HG03039 (cell line): ENCODE measurements around the gene CD74.
A peak's percentile ranks its signal among the peaks of the same experiment; 100 is the strongest.
"Not testable (repeated sequence)": the region's sequence is repeated elsewhere in the genome, so short reads cannot be mapped to it uniquely, and the experiment has no call there.

Experiments used
- ATAC-seq: cut with Tn5 transposase; IDR thresholded peaks from one replicate; pipeline ENCODE4 v1.9.1; 2021; ENCODE audit warnings: mild to moderate bottlenecking, moderate library complexity; ENCODE audit not compliant: unreplicated experiment

Gene CD74

DNA sequence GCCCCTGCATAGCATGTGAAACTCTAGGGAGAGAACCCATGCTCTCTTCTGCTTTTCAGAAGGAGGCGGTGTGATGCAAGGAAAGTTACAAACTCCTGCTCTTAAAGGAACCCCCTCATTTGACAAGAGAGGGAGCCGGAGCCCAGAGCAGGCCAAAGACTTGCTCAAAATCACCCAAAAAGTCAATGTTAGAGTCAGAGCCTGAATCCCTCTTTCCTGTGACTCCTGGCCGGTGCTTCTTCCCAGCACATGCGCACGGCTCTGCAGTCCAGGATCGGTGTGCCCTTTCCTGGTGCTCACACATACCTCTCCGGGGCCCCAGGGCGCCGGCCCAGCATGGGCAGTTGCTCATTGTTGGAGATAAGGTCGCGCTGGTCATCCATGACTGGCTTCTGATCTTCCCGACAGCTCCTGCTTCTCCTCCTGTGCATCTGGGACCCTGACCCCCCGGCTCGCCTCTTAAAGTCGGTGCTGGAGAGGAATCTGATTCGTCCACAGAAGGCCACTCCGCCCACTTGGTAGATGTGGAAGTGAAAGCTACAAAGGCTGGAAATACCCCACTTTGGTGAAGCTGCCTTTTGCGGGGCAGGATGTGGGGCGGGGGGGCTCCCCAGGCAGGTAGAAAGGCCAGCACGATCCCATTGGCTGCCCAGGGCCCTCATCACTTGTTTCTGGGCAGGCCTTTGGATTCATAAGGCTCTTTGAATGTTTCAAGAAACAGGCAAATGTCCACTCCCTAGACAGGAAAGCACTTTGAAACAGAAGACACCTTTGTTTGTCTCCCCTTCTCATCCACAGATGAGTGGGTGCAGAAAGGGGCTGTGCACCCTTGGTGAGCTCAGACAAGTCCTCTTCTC is at the start of gene CD74:
Gene CD74, minus strand, starts transcription at position 592 of the 857 bp plus-strand sequence. Its CDS starts 161 bp downstream, at position 431.
- ATAC-seq = peak; percentile 64

DNA sequence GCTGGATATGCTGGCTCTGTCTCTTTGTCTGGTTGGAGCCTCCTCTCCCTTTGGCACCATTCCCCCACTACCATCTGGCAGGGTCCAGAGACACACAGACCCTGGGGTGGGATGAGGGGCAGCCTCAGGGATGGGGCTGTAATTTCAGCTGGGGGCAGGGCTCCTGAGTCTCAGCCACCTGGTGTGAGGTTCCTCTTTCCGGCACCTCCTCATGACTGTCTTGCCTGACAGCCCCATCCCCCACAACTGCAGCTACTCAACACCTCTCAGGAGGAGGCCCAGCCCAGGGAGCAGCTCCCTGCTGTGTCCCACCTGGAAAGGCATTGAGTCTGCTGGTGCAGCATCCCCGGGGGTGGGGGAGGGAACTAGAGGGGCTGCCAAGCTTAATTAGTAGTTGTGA is 48.5 kb upstream of the CD74 start:
- peak; percentile 50 for ATAC-seq

GRCh38 chr5:150460781-150461180 is 48.1 kb upstream of the CD74 start:
- ATAC-seq = no peak

DNA sequence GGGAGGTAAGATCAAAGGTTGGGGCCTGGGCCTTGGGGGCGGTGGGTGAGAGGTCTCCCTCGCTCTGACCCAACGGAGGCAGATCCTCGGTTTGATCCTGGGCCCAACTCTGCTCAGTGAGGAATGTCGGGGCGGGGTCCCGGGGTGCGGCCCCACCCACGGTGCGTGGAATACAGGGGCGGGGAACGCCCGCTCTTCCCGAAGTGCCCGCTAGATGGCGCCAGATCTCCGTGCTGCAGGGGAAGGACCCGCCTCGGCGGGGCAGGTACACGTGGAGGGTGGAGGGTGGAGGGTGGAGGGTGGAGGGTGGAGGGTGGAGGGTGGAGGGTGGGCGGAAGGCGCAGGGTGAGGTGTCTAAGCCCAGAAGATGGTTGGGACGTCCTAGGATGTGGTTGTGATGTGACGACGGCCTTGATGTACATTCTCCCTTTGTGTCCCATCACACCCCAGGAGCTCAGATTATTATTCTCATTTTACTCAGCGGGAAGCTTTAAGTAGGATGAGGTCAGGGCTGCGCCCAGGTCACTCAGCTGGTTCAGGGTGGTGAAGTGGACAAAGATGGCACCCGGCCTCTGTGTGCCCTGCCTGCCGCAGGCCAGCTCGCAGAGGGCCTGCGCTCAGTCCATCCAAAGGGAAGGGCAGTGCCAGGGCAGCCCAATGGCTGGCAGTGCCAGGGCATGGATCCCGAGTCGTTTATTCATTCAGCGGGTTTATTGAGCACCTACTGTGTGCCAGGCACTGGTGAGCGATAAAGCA is 46.3 kb upstream of the CD74 start:
- peak; percentile 77 for ATAC-seq

- ATAC-seq = no peak
These were observed 45.0 kb upstream of the CD74 start for GRCh38 chr5:150457562-150458240.

DNA sequence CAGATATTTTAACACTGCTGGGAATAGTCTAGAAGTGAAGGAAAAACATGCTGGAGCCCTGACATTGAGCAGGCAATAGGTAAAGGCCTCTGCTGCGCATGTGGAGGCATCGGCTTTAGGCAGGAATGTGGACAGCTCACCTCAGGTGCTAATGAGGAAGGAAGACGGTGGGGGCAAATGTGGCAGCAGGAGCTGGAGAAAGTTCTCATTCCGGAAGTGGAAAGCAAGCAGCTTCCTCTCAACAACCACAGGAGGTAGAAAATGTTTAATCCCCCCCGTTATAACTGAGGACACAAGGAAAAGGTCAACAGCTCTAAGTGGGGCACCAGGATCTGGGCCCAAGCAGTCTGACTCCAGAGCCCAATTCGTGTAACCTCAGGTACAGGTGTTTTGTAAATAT is 44.4 kb upstream of the CD74 start:
- ATAC-seq = no peak

- no peak for ATAC-seq
These were observed 42.0 kb upstream of the CD74 start for GRCh38 chr5:150454492-150455229.

DNA sequence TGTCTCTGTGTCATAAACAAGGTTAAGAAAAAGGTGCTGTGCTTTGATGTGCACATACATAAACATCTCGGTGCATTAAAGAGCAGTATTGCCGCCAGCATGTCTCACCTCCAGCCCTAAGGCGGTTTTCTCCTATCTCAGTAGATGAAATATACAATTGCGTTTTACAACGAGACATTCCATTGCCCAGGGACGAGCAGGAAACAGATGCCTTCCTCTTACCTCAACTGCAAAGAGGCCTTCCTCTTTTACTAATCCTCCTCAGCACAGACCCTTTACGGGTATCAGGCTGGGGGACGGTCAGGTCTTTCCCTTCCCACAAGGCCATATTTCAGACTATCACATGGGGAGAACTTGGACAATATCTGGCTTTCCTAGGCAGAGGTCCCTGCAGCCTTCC is 41.3 kb upstream of the CD74 start:
- not testable (repeated sequence) for ATAC-seq

DNA sequence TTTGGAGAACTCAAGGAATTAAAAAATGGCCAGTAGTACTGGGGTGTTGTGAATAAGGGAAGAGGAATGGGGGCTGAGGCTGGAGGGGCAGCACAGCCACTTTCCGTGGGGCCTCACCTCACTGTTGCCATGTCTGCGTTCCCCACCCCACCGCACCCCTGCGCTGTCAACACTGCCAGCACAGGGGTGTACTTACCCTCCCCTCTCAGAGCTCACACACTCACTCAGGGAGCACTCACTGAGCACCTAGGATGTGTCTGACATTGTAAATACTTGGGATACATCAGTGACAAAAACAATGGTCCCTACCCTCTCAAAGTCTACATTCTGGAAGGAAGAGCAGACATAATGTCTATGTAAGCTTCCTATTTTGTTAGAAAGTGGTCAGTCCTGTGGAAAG is 40.2 kb upstream of the CD74 start:
- no peak for ATAC-seq

DNA sequence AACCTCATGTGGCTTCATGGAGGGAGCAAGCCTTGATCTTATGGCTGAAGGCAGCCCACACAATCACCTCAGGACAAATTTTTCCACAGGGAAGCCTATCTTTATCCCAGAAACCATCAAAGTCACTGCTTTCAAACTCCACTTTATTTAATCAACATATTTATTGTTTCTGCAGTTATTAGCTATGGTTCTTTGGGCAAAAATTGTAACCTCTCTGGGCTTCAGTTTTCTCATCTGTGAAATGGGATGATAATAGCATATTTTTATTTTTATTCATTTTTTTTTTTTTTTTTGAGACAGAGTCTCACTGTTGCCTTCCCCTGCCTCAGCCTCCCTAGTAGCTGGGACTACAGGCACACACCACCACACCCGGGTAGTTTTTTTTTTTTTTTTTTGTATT is 38.9 kb upstream of the CD74 start:
- no peak for ATAC-seq

DNA sequence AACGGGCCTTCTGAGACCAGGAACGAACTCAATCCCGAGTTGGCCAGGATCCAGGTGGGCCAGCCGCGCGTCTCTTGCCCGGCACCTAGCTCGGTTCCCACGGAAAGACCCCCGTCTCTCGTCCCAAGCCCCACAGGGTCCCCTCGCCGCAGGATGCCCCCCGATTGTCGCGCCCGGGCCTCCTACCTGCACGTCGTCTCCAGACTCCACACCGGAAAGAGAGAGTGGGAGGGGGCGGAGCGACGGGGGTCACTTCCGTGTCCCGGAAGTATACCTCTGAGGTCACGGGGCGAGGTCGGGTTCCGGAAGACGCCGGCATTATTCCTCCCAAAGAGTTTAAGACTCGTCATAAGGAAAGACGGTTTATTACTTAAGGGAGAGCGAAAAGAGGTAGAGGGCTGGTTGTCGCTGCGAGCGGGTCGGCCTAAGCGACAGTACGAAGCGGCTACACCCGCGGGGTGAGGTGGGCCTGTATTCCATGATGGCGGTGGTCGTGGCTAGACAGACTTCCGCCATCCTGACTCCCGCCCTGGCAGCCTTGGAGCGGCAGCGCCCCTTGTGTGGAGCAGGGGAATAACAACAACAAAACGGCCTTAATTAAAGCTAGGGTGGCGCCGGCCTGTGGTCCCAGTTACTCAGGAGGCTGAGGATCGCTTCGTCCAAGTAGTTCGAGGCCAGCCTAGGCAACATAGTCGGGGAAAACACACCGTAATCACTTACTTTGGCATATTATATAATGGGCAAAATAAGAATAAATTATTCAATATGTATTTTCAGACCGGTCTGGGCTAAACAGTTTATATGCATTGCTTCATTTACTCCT is 37.0 kb upstream of the CD74 start, which contains the start of gene RPS14:
Gene RPS14, minus strand, starts transcription at position 223 of the 823 bp plus-strand sequence. CDS start 2,006 bp downstream, outside the sequence.
- ATAC-seq = peak; percentile 87

DNA sequence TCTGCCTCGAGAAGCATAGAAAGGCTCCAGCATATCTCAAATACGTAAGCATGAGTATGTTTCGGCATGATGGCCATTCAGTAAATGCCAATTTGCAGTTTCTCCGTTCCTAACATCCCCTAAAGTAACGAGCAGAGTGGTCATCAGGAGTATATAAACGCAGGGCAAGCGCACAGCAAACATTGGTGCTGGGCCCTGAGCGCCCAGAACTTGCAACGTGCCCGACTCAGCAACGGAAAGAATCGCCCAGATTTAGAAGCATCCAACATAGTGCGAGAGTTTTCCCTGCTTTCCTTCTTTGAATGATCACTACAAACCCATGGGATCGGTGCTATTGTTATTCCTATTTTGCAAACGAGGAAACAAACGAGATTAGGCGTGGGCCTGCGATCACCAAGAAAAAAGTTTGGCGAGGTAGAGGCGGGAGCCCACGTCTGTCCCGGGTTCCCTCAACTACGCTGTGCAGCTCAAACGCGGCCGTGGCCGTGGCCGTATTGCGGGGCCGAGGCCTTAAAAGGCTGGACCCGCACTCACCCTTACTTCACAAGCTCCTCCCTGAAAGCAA is 36.3 kb upstream of the CD74 start:
- peak; percentile 21 for ATAC-seq

DNA sequence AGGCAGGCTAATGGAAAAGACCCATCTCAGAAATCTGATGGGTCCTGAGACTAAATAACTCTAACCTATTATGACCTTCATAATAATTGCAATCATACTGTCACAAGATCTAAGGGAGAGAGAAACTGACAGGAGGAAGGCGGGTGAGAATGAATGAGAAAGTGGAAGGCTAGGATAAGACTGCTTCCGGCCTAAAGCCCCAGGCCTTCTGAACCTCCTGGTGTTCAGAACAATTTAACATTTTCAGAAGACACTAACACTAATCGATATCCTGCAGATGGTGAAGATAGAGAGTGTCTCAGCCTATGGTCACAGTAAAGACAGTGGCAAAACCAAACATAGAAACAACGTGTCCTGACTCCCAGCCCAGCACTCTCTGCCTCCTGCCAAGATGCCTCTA is 35.6 kb upstream of the CD74 start:
- no peak for ATAC-seq

- ATAC-seq = no peak
These were observed 34.5 kb upstream of the CD74 start for GRCh38 chr5:150447188-150447587.

DNA sequence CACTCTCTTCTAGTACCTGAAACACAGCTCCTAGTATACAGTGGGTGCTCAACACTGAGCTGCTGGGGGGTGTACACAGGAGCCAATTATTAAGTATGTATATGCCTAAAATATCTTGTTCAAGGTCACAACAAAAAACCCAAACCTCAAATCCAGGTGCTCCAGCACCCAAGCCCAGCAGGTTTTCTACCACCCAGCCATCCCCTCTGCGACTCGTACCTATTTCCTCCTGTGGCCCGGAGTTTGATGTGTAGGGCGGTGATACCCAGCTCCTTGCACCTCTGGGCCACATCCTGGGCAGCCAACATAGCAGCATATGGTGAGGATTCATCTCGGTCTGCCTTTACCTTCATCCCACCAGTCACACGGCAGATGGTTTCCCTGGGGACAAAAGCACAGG is 33.9 kb upstream of the CD74 start:
- no peak for ATAC-seq

DNA sequence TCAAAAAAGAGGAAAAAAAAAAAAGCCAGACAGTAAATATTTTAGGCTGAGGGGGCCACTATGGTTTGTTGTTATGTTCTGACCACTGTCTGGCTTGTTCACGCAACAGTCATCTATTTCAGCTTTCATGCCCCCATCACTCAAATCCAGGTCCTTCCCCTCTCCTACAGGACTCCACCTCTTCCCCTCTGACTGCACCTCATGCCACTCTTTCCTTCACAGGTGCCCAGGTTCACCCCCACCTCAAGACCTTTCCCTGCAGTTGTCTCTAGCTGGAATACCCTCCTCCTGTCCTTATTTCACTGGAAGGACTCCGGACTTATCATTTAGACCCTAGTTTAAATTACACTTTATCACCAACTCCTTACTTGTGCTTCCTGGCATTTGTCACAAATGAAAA is 33.4 kb upstream of the CD74 start:
- no peak for ATAC-seq

- no peak for ATAC-seq
These were observed 32.1 kb upstream of the CD74 start for GRCh38 chr5:150444770-150445169.

DNA sequence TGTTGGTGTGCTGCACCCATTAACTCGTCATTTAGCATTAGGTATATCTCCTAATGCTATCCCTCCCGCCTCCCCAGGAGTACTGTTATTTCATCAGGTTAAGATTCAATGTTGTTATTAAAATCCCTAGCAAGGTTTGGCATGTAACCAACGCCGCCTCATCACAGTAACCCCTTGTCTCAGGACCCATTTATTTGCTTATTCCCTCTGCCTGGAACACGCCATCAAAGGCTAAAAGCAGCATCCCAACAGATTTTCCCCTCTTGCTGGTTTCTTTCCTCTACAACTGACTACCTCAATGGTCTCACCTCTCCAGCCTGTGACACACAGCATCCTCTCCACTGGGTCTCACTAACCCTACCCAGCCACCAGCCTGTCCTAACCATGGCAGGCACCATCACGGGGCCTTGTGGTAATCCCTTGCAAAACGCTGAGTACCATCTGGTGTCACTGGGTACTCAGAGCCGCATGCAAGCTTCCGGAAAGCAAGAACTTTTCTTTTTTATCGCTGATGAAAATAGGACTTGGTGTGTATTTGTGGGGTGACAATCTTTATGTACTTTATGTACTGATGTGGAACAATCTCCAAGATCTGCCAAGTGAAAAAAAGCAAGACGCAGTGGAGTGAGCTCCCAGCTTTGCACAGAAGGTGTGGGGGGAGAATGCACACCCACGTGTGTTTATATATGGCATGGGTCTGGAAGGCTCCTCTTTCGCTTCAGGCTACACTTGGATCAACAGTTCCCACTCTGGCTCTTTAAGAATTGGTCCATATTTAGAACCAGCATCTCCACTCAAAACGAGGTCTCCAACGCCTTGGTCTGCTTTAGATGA is 30.7 kb upstream of the CD74 start:
- no peak for ATAC-seq

DNA sequence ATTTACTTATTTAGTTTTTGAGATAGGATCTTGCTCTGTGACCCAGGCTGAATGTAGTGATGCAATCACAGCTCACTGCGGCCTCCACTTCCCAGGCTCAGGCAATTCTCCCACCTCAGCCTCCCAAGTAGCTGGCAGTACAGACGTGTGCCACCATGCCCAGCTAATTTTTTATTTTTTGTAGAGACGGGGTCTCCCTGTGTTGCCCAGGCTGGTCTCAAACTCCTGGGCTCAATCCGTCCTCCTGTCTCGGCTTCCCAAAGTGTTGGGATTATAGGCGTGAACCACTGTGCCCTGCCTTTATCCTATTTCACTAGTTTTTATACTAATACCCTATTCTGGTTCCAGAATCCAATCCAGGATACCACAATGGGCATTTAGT is 30.0 kb upstream of the CD74 start:
- no peak for ATAC-seq
